Activated CD8-positive, alpha-beta T cell treated with anti-CD3 and anti-CD28 coated beads for 36 hours (primary cell): ENCODE data around the gene LYSMD3. TPM values are rescaled to one million over a fixed set of nuclear protein-coding genes. Genes with fewer than 3 reads are reported as not detected.

Experiments used
- ATAC-seq: fragments of 200-7000 bp; cut with Tn5 transposase; one replicate; pipeline ENCODE4 v1.10.0; 2021; ENCODE audit warnings: mild to moderate bottlenecking, moderate library complexity
- CTCF ChIA-PET: fragments of 350-600 bp; sonication (Branson Sonifier 250); formaldehyde crosslinking; loops from one replicate; lab custom pipeline; 2021; ENCODE audit warnings: antibody characterized with exemption; lab: Charles Lee
- POLR2A ChIA-PET: fragments of 350-600 bp; sonication (Branson Sonifier 250); formaldehyde crosslinking; loops from one replicate; lab custom pipeline; 2021; ENCODE audit warnings: antibody characterized with exemption; lab: Charles Lee
- DNase-seq: peaks from one replicate; pipeline ENCODE4 v3.0.0-alpha.2; 2020
- H3K27ac Mint-ChIP-seq: one replicate; pipeline ENCODE4 v1.8.0; 2021; ENCODE audit warnings: mild to moderate bottlenecking, mixed read lengths
- H3K27me3 Mint-ChIP-seq: one replicate; pipeline ENCODE4 v1.8.0; 2021; ENCODE audit warnings: mixed read lengths
- H3K36me3 Mint-ChIP-seq: one replicate; pipeline ENCODE4 v1.8.0; 2021; ENCODE audit warnings: low read depth, mixed read lengths
- H3K4me1 Mint-ChIP-seq: one replicate; pipeline ENCODE4 v1.8.0; 2021; ENCODE audit warnings: low read depth, mixed read lengths
- H3K4me3 Mint-ChIP-seq: one replicate; pipeline ENCODE4 v1.8.0; 2021; ENCODE audit warnings: mild to moderate bottlenecking, moderate library complexity, mixed read lengths
- H3K9me3 Mint-ChIP-seq: one replicate; pipeline ENCODE4 v1.8.0; 2021; ENCODE audit warnings: mixed read lengths
- CTCF ChIP-seq: fragments of 200-600 bp; IDR thresholded peaks from one replicate; pipeline ENCODE4 v1.8.0; 2022; ENCODE audit warnings: antibody characterized with exemption, mild to moderate bottlenecking
- intact Hi-C: fragments of 100-400 bp; cut with micrococcal nuclease; formaldehyde crosslinking; loops from one replicate; pipeline ENCODE4 v1.10.0; 2022
- total RNA-seq, 2 experiments: library from RNA; stranded (reverse); gene quantifications; one replicate each; pipeline ENCODE4 v1.2.3, GENCODE V29; 2021

Gene LYSMD3
- total RNA-seq, 2 experiments from 2014 or later: 14.2 to 14.7 TPM

- H3K27me3 Mint-ChIP-seq: peaks cover 24% of the 10 kb centered on the region
- no peaks in the 10 kb centered on the region for H3K4me1 Mint-ChIP-seq
- H3K9me3 Mint-ChIP-seq: peaks cover 2% of the 10 kb centered on the region
- DNase-seq: no peak
- H3K4me3 Mint-ChIP-seq: no peak overlapping the region
- no peak for TF ChIP-seq CTCF
- H3K27ac Mint-ChIP-seq: no peak overlapping the region
- ATAC-seq: no peak
- intact Hi-C loops: no loop called here
- POLR2A ChIA-PET: no interaction called here
- CTCF ChIA-PET: no interaction called here
- no peaks in the 10 kb centered on the region for H3K36me3 Mint-ChIP-seq
Observed at GRCh38 chr5:90569084-90569483, 39.7 kb upstream of the LYSMD3 start.

DNA sequence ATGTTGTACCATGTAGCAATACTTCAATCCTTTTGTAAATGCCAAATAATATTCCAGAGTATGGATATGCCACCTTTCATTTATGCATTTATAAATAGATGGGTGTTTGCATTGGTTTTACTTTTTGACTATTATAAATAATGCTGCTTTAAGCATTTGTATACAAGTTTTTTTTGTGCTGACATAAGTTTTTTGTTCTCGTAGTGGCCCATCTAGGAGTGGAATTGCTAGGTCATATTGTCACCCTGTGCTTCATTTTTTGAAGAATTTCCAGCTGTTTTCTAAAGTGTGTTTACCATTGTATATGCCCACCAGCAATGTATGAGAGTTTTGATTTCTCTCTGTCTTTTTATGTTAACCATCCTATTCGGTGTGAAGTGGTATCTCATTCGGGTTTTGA lies 36.1 kb upstream of the LYSMD3 start:
- Mint-ChIP-seq H3K27me3 (peaks cover 23% of the 10 kb centered on the region), H3K36me3 (no peaks in the 10 kb centered on the region), H3K27ac (no peak overlapping the region), H3K9me3 (no peaks in the 10 kb centered on the region), H3K4me3 (no peak overlapping the region), H3K4me1 (no peaks in the 10 kb centered on the region)
- DNase-seq (no peak), ATAC-seq (no peak)
- ChIA-PET POLR2A (no interaction called here), CTCF (no interaction called here)
- no peak for TF ChIP-seq CTCF
- intact Hi-C loops: no loop called here

DNA sequence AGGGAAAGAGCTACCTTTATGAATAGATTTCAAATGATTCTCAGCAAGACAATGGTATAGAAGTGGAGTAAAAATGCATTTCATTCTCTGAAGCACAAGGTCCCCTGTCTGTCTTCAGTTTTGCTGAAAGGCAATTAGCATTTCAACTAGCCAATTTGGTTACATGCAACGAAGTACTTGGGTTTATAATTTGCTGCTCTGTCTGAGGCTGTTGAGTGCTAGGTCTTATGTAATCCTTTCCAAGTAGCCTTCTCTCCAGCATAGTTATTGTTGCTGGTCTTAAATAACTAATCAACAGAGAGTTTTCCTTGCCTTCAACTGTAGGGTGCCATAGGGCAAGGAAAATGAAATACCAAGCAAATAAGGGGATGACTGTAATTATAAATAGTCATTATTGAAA lies 33.7 kb upstream of the LYSMD3 start:
- no peak overlapping the region for H3K4me3 Mint-ChIP-seq
- peaks cover 30% of the 10 kb centered on the region for H3K27me3 Mint-ChIP-seq
- H3K36me3 Mint-ChIP-seq: no peaks in the 10 kb centered on the region
- POLR2A ChIA-PET: no interaction called here
- TF ChIP-seq CTCF: no peak
- ATAC-seq (no peak), DNase-seq (no peak)
- no peaks in the 10 kb centered on the region for H3K9me3 Mint-ChIP-seq
- peaks cover 6% of the 10 kb centered on the region for H3K4me1 Mint-ChIP-seq
- no peak overlapping the region for H3K27ac Mint-ChIP-seq
- intact Hi-C loops: no loop called here
- CTCF ChIA-PET: no interaction called here

DNA sequence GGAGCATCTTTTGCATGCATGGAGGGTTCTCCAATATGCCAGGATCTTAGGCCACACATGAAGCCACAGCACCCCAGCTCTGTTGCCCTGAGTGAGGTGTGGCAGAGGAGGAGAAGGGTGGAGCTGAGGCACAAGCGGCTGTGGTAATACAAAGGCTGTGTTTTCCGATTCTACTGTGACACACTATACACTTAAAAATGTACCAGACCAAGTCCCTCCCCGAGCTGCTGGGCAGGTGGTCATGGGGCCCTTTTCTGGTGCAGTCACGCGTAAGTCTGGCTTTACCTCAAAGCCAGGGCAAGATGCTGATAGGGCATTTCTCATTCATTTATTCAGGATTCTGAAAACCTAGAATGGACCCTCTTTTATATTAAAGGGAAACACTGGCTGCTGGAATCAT lies 33.0 kb upstream of the LYSMD3 start:
- intact Hi-C loops: no loop called here
- Mint-ChIP-seq H3K27ac (no peak overlapping the region), H3K27me3 (peaks cover 35% of the 10 kb centered on the region), H3K9me3 (no peaks in the 10 kb centered on the region), H3K4me3 (no peak overlapping the region), H3K36me3 (no peaks in the 10 kb centered on the region), H3K4me1 (peaks cover 7% of the 10 kb centered on the region)
- CTCF ChIA-PET: no interaction called here
- ATAC-seq (no peak), DNase-seq (no peak)
- no peak for TF ChIP-seq CTCF
- POLR2A ChIA-PET: no interaction called here

DNA sequence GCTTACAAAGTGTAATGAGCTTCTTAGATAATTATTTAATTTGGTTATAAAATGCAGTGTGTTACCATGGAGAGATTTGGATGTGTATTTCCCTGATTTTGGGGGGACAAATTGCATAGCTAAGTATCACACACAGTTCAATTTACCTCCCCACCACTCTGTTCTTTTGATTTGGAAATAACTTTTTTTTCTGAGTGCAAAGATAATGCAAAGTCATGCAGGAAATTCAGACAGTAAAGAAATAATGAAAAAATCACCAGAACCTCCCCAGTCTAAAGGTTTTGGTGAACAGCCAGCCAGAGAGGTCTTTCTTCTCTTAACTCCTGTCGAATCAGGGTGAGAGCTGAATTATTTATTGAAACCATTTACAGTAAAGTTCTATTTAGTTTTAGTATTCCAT lies 32.4 kb upstream of the LYSMD3 start:
- DNase-seq (no peak), ATAC-seq (no peak)
- Mint-ChIP-seq H3K4me1 (peaks cover 7% of the 10 kb centered on the region), H3K36me3 (no peaks in the 10 kb centered on the region), H3K4me3 (no peak overlapping the region), H3K9me3 (no peaks in the 10 kb centered on the region), H3K27ac (no peak overlapping the region), H3K27me3 (peaks cover 41% of the 10 kb centered on the region)
- intact Hi-C loops: no loop called here
- ChIA-PET POLR2A (no interaction called here), CTCF (no interaction called here)
- TF ChIP-seq CTCF: no peak
